ENCODE measurements around the gene POU5F1. TPM values are rescaled to one million over a fixed set of nuclear protein-coding genes. Genes with fewer than 3 reads are reported as not detected.
A peak's percentile ranks its signal among the peaks of the same experiment; 100 is the strongest.

The POU5F1 gene
- total RNA-seq, 2 donors from 2014 or later = 4.9 to 37.6 TPM

DNA sequence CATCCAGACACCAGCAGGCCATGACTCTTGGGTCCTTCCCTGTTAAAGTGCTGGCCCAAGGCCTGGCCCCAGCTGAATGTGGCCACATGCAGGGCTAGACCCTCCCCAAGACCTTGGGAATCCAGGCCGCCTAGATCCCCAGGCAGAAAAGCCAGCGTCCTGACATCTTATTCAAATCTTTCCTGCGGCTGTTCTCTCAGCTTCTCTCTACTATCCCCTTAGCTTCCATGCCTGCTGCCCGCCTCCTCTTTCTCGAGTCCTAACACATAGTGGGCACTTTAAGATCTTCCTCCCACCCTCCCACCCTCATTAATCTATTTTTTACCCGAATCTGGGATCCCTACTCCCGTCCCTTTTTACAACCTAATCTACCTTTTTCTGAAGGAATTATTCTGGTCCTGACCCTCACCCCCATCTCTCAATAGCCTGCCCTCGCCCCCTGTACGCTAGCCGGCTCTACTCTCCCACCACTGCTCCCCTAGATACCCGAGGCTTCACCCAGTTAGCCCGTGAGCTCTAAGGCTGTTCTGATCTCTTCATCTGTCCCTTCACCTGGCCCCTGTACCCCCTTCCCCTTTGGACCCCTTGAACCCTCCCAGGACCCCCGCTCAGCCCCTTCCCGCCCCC lies 12.9 kb downstream of the POU5F1 start, which contains the start of gene CCHCR1:
TSS of gene CCHCR1 (minus strand) at position 290 of the 627 bp plus-strand sequence. CDS start at position 88, 202 bp downstream.
- Histone ChIP-seq H3K27me3 (no peaks in the 10 kb centered on the region), H3K9me3 (no peaks in the 10 kb centered on the region), H3K27ac (peak within 1 kb of the TSS; percentile 21 to 80 (median 73)), H3K4me1 (peaks cover 16% of the 10 kb centered on the region), H3K4me3 (peak within 1 kb of the TSS; percentile 42 to 55), H3K36me3 (replicated peaks in 1 of 2; ENCODE audit: insufficient read depth in 1 of 2, low read depth in 2 of 2) (peaks cover 0 to 1% of the 10 kb centered on the region in 2 donors)
- DNase-seq = no peak
- peak in 1 of 3 donors; percentile 64 for TF ChIP-seq POLR2A (IDR thresholded peaks at IDR 0.05)
- TF ChIP-seq, protein P1, sequence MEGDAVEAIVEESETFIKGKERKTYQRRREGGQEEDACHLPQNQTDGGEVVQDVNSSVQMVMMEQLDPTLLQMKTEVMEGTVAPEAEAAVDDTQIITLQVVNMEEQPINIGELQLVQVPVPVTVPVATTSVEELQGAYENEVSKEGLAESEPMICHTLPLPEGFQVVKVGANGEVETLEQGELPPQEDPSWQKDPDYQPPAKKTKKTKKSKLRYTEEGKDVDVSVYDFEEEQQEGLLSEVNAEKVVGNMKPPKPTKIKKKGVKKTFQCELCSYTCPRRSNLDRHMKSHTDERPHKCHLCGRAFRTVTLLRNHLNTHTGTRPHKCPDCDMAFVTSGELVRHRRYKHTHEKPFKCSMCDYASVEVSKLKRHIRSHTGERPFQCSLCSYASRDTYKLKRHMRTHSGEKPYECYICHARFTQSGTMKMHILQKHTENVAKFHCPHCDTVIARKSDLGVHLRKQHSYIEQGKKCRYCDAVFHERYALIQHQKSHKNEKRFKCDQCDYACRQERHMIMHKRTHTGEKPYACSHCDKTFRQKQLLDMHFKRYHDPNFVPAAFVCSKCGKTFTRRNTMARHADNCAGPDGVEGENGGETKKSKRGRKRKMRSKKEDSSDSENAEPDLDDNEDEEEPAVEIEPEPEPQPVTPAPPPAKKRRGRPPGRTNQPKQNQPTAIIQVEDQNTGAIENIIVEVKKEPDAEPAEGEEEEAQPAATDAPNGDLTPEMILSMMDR (IDR thresholded peaks at IDR 0.05) = peak in 1 of 7 experiments; percentile 3
- intact Hi-C loops (cut with DNase I) = no loop called here
- 0 to 4% methylated on average over 14 of the region's 14 CpGs for WGBS, 2 donors
- no peak for ATAC-seq

DNA sequence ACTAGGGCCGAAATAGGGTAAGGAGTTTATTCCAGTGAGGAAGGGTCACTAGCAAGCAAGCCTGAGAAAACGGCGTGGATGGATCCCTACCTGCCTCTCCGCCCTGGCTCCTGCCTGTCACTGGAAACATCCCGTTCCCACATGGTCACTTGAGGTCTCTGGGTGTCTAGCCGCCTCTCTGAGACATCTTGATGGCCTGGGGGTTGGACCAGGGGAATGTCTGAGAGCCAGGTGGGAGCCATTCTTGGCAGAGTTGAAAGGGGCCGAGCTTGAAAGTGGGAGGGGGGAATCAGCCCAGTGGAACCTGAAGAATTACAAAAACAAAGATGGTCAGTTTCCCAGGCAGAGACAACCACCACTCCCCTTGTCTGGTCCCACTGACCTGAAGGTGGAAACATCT lies 13.8 kb downstream of the POU5F1 start:
- H3K36me3 ChIP-seq (replicated peaks in 1 of 2; ENCODE audit: insufficient read depth in 1 of 2, low read depth in 2 of 2) = peaks cover 0 to 1% of the 10 kb centered on the region in 2 donors
- no peaks in the 10 kb centered on the region for H3K9me3 ChIP-seq
- no peak overlapping the region for H3K27ac ChIP-seq
- no peaks in the 10 kb centered on the region for H3K27me3 ChIP-seq
- no peak overlapping the region for H3K4me3 ChIP-seq
- WGBS, 2 donors = 91 to 93% methylated on average over 7 of the region's 7 CpGs
- no peak for ATAC-seq
- no peak for TF ChIP-seq POLR2A (IDR thresholded peaks at IDR 0.05)
- TF ChIP-seq, protein P1 (IDR thresholded peaks at IDR 0.05) = no peak
- no peak for DNase-seq
- intact Hi-C loops (cut with DNase I) = no loop called here
- peaks cover 16% of the 10 kb centered on the region for H3K4me1 ChIP-seq

DNA sequence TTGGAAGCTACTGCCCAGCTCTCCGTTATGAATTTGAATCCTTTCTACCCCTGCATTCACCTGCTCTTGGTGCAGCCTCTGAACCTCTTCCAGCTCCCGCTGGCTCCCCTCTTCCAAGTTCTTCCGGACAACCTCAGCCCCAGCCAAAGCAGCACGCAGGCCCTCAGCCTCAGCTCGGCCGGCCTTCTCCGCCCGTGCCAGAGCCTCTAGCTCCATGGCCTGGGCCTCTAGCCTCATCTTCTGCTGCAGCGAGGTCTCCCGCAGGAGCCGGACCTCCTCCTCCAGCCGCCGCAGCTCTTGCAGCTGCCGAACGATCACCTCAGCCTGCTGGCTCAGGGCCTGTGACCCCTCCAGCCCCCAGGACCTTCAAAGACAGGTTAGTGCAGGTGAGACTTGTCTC lies 16.0 kb downstream of the POU5F1 start:
- Histone ChIP-seq H3K27ac (no peak overlapping the region), H3K36me3 (replicated peaks in 1 of 2; ENCODE audit: insufficient read depth in 1 of 2, low read depth in 2 of 2) (peaks cover 0 to 1% of the 10 kb centered on the region in 2 donors), H3K4me3 (no peak overlapping the region), H3K9me3 (no peaks in the 10 kb centered on the region), H3K4me1 (peaks cover 12% of the 10 kb centered on the region), H3K27me3 (no peaks in the 10 kb centered on the region)
- no peak for DNase-seq
- no peak for ATAC-seq
- intact Hi-C loops (cut with DNase I) = no loop called here
- TF ChIP-seq POLR2A (IDR thresholded peaks at IDR 0.05) = no peak
- TF ChIP-seq, protein P1 (IDR thresholded peaks at IDR 0.05) = no peak
- 85 to 96% methylated on average over 15 of the region's 15 CpGs for WGBS, 2 donors

DNA sequence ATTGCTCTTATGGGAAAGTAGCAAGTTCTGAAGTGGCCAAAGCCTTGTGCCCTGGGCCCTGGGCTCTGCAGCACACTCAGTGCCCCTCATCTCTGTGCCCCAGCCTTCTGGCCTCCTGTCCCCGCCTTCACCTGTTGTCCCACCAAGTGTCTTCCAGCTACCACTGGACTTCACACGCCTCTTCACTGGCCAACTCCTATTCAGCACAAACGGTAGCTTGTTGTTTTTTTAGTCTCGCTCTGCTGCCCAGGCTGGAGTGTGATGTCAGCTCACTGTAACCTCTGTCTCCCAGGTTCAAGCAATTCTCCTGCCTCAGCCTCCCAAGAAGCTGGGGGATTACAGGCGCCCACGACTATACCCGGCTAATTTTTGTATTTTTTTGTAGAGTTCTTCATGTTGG lies 17.7 kb downstream of the POU5F1 start:
- Histone ChIP-seq H3K9me3 (no peaks in the 10 kb centered on the region), H3K27me3 (no peaks in the 10 kb centered on the region), H3K36me3 (replicated peaks in 1 of 2; ENCODE audit: insufficient read depth in 1 of 2, low read depth in 2 of 2) (peaks cover 0 to 1% of the 10 kb centered on the region in 2 donors), H3K4me3 (no peak overlapping the region), H3K4me1 (peaks cover 6% of the 10 kb centered on the region), H3K27ac (no peak overlapping the region)
- 92% methylated on average over 7 of the region's 7 CpGs for WGBS, 2 donors
- no peak for TF ChIP-seq POLR2A (IDR thresholded peaks at IDR 0.05)
- TF ChIP-seq, protein P1 (IDR thresholded peaks at IDR 0.05) = no peak
- no peak for DNase-seq
- intact Hi-C loops (cut with DNase I) = no loop called here
- ATAC-seq = no peak
